Liver (tissue), 9 donors: ENCODE measurements around the gene NECTIN1. TPM values are rescaled to one million over a fixed set of nuclear protein-coding genes. Genes with fewer than 3 reads are reported as not detected.

Experiments used
- DNase-seq: peaks from one replicate; pipeline ENCODE4 v3.0.0-alpha.2; 2017; ENCODE audit warnings: low spot score
- H3K27ac ChIP-seq, 2 donors: one replicate each; pipeline ENCODE4 v1.7.0; 2013; ENCODE audit warnings: inconsistent platforms in 2 of 2, low read length in 2 of 2, control low read depth in 1 of 2, low read depth in 1 of 2, mild to moderate bottlenecking in 1 of 2
- H3K27me3 ChIP-seq, 4 donors: one replicate each; pipeline versions ENCODE4 v1.6.1 to v1.7.0; 2013; ENCODE audit warnings: low read length in 3 of 4, inconsistent platforms in 1 of 4, mild to moderate bottlenecking in 1 of 4, moderate library complexity in 1 of 4; ENCODE audit not compliant: control insufficient read depth in 4 of 4, insufficient read depth in 4 of 4
- H3K36me3 ChIP-seq, 4 donors: one replicate each; pipeline versions ENCODE4 v1.6.1 to v1.7.0; 2013; ENCODE audit warnings: low read length in 3 of 4, mild to moderate bottlenecking in 3 of 4, low read depth in 1 of 4, moderate library complexity in 1 of 4; ENCODE audit not compliant: control insufficient read depth in 4 of 4, insufficient read depth in 3 of 4
- H3K4me1 ChIP-seq, 4 donors: one replicate each; pipeline versions ENCODE4 v1.6.1 to v1.7.0; 2013; ENCODE audit warnings: low read length in 3 of 4, mild to moderate bottlenecking in 3 of 4, moderate library complexity in 1 of 4; ENCODE audit not compliant: control insufficient read depth in 4 of 4, insufficient read depth in 4 of 4
- H3K4me3 ChIP-seq, 3 donors: one replicate each; pipeline versions ENCODE4 v1.6.1 to v1.7.0; 2013; ENCODE audit warnings: low read length in 3 of 3, control low read depth in 1 of 3, low read depth in 1 of 3, mild to moderate bottlenecking in 1 of 3
- H3K9ac ChIP-seq, 2 donors: one replicate each; pipeline ENCODE4 v1.7.0; 2013; ENCODE audit warnings: low read length in 2 of 2, mild to moderate bottlenecking in 2 of 2, moderate library complexity in 2 of 2, control low read depth in 1 of 2, low read depth in 1 of 2
- H3K9me3 ChIP-seq, 4 donors: one replicate each; pipeline versions ENCODE4 v1.6.1 to v1.7.0; 2013; ENCODE audit warnings: low read length in 3 of 4; ENCODE audit not compliant: control insufficient read depth in 4 of 4
- EGR1 ChIP-seq, 2 donors: IDR thresholded peaks; 2 replicates each; pipeline ENCODE4 v1.6.1; 2016 to 2018; ENCODE audit warnings: antibody characterized with exemption in 2 of 2, low read depth in 2 of 2
- FOXA1 ChIP-seq: IDR thresholded peaks from 2 replicates; pipeline ENCODE4 v1.6.1; 2016; ENCODE audit warnings: antibody characterized with exemption
- FOXA2 ChIP-seq: IDR thresholded peaks from 2 replicates; pipeline ENCODE4 v1.6.1; 2016; ENCODE audit warnings: antibody characterized with exemption
- GABPA ChIP-seq, 2 donors: IDR thresholded peaks in 1 of 2; conservative IDR thresholded peaks in 1 of 2; 2 replicates each; pipeline ENCODE4 v1.6.1; 2016; ENCODE audit warnings: antibody characterized with exemption in 2 of 2, mild to moderate bottlenecking in 1 of 2, moderate library complexity in 1 of 2
- HNF4A ChIP-seq, 2 donors: conservative IDR thresholded peaks; 2 replicates each; pipeline ENCODE4 v1.6.1; 2016; ENCODE audit warnings: antibody characterized with exemption in 2 of 2, mild to moderate bottlenecking in 2 of 2
- HNF4G ChIP-seq: IDR thresholded peaks from 2 replicates; pipeline ENCODE4 v1.6.1; 2016; ENCODE audit warnings: antibody characterized with exemption
- JUND ChIP-seq, 2 donors: IDR thresholded peaks; 2 replicates each; pipeline ENCODE4 v1.6.1; 2016; ENCODE audit warnings: antibody characterized with exemption in 2 of 2
- NR2F2 ChIP-seq: IDR thresholded peaks from 2 replicates; pipeline ENCODE4 v1.6.1; 2016; ENCODE audit warnings: antibody characterized with exemption
- RAD21 ChIP-seq, 2 donors: IDR thresholded peaks; 2 replicates each; pipeline ENCODE4 v1.6.1; 2016; ENCODE audit warnings: antibody characterized with exemption in 2 of 2, mild to moderate bottlenecking in 2 of 2
- RXRA ChIP-seq, 2 donors: IDR thresholded peaks; 2 replicates each; pipeline ENCODE4 v1.6.1; 2017 to 2018; ENCODE audit warnings: antibody characterized with exemption in 2 of 2, mild to moderate bottlenecking in 1 of 2
- SP1 ChIP-seq: IDR thresholded peaks from 2 replicates; pipeline ENCODE4 v1.6.1; 2018; ENCODE audit warnings: antibody characterized with exemption, mild to moderate bottlenecking
- TAF1 ChIP-seq: conservative IDR thresholded peaks from 2 replicates; pipeline ENCODE4 v1.6.1; 2016; ENCODE audit warnings: antibody characterized with exemption, mild to moderate bottlenecking
- YY1 ChIP-seq: IDR thresholded peaks from 2 replicates; pipeline ENCODE4 v1.6.1; 2016; ENCODE audit warnings: antibody characterized with exemption, mild to moderate bottlenecking
- WGBS: extraction: QIAGEN DNeasy Blood & Tissue Kit; methylation state at CpG from one replicate; pipeline ENCODE4 v1.1.7; 2013; 5-methylcytosine and 5-hydroxymethylcytosine counted together
- polyA plus RNA-seq, 2 donors: library from polyadenylated mRNA; stranded (reverse) in 1 of 2; unstranded in 1 of 2; fragments of 200-250 nt in 1 of 2; fragments of >200 nt in 1 of 2; fragmentation: Nextera tagmentation in 1 of 2; extraction: Ambion mirVana in 1 of 2; gene quantifications; one replicate each; pipeline versions ENCODE4 v1.2.1 to v1.2.3, GENCODE V29; 2013 to 2015
- total RNA-seq, 2 donors: library from RNA; depleted of rRNA; stranded (reverse); fragments of >200 nt; gene quantifications; one replicate each; pipeline ENCODE4 v1.2.3, GENCODE V29; 2014
- TF ChIP-seq, protein P1 (sequence below): fragments of 150-350 bp; IDR thresholded peaks from 2 replicates; pipeline ENCODE4 v1.5.1; 2017; ENCODE audit warnings: improper control_type of control experiment, low read depth, low read length; ENCODE audit not compliant: missing input control
- TF ChIP-seq, protein P2 (sequence below): IDR thresholded peaks from 2 replicates; pipeline ENCODE4 v1.6.1; 2016; ENCODE audit warnings: antibody characterized with exemption
- TF ChIP-seq, protein P3 (sequence below): IDR thresholded peaks from 2 replicates; pipeline ENCODE4 v1.6.1; 2016; ENCODE audit warnings: antibody characterized with exemption
- TF ChIP-seq, protein P4 (sequence below): IDR thresholded peaks from 2 replicates; pipeline ENCODE4 v1.6.1; 2016; ENCODE audit warnings: antibody characterized with exemption
- TF ChIP-seq, protein P5 (sequence below): IDR thresholded peaks from 2 replicates; pipeline ENCODE4 v1.6.1; 2016; ENCODE audit warnings: antibody characterized with exemption, mild to moderate bottlenecking
- donor health status: healthy.
- donor health status: healthy.
- donor health status: healthy.
- donor health status: healthy.
- donor health status: healthy.

Gene NECTIN1
- total and polyA plus RNA-seq, 4 donors = 0.69 to 7.7 (median 5.0) TPM

DNA sequence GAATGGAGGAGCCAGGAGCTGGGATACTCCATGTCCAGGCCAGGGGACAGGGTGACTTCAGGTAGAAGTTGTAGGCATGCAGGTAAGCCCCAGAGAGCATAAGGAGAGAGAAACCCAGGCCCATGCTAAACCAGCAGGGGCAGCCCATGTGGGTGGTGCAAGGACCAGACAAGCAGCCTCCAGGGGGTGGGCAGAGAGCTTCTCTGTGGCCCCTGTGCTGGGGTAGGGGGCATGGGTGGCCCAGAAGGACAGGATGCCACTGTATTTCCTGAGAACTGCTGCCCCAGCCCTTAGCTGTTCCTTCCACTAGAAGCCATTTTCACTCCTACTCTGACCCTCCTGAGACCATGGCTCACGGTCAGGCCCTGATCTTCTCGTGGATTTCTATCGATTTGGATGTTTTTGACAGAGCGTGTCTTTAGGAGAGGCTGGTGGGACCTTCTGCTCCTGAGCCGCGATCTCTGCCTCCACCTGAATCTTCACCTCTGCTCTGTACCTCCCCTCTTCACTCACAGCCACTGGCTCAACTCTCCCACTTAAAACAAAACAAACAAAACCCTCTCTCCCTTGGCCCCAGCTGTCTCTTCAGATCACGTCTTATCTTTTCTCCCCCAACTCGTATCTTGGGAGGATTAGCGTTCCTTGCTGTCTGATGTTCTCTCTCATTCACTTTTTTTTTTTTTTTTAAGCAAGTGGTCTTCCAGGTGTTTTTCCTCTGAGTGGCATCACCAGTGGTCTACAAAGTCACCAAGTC is 112.2 kb downstream of the NECTIN1 start:
- H3K4me3 ChIP-seq = no peak overlapping the region
- no peak overlapping the region for H3K27ac ChIP-seq
- no peaks in the 10 kb centered on the region for H3K9me3 ChIP-seq
- no peaks in the 10 kb centered on the region for H3K4me1 ChIP-seq
- DNase-seq = no peak
- H3K27me3 ChIP-seq = no peaks in the 10 kb centered on the region
- WGBS = 71% methylated on average over 9 of the region's 9 CpGs
- no peak overlapping the region for H3K9ac ChIP-seq
- TF ChIP-seq HNF4G (no peak), HNF4A (conservative IDR thresholded peaks at IDR 0.05) (no peak), SP1 (no peak), YY1 (no peak), JUND (IDR thresholded peaks at IDR 0.05) (no peak)
- H3K36me3 ChIP-seq = no peaks in the 10 kb centered on the region

DNA sequence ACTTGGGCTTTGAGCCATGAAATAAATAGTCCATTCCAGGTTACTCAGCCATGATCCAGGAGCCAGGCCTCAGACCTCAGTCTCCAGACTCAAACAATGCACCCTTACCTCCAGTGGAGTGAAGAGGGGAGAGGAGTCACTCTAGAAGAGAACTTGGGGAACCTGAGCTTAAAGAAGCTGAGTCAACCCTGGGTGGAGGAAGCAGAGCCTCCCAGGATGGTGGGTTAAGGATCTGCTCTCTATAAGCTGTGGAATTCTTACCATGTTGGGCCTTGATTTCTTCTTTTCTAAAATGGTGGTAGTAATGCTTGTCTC is 113.2 kb downstream of the NECTIN1 start:
- H3K27me3 ChIP-seq = no peaks in the 10 kb centered on the region
- no peak overlapping the region for H3K4me3 ChIP-seq
- H3K36me3 ChIP-seq = no peaks in the 10 kb centered on the region
- TF ChIP-seq, protein P1, sequence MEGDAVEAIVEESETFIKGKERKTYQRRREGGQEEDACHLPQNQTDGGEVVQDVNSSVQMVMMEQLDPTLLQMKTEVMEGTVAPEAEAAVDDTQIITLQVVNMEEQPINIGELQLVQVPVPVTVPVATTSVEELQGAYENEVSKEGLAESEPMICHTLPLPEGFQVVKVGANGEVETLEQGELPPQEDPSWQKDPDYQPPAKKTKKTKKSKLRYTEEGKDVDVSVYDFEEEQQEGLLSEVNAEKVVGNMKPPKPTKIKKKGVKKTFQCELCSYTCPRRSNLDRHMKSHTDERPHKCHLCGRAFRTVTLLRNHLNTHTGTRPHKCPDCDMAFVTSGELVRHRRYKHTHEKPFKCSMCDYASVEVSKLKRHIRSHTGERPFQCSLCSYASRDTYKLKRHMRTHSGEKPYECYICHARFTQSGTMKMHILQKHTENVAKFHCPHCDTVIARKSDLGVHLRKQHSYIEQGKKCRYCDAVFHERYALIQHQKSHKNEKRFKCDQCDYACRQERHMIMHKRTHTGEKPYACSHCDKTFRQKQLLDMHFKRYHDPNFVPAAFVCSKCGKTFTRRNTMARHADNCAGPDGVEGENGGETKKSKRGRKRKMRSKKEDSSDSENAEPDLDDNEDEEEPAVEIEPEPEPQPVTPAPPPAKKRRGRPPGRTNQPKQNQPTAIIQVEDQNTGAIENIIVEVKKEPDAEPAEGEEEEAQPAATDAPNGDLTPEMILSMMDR = no peak
- TF ChIP-seq, protein P2, sequence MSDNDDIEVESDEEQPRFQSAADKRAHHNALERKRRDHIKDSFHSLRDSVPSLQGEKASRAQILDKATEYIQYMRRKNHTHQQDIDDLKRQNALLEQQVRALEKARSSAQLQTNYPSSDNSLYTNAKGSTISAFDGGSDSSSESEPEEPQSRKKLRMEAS = no peak
- TF ChIP-seq, protein P3, sequence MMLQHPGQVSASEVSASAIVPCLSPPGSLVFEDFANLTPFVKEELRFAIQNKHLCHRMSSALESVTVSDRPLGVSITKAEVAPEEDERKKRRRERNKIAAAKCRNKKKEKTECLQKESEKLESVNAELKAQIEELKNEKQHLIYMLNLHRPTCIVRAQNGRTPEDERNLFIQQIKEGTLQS = no peak
- TF ChIP-seq TAF1 = no peak
- no peak for TF ChIP-seq FOXA1
- TF ChIP-seq JUND (IDR thresholded peaks at IDR 0.05) = no peak
- no peak for TF ChIP-seq NR2F2
- no peak for TF ChIP-seq HNF4A (conservative IDR thresholded peaks at IDR 0.05)
- no peak for TF ChIP-seq SP1
- no peak for TF ChIP-seq RAD21 (IDR thresholded peaks at IDR 0.05)
- TF ChIP-seq YY1 = no peak
- TF ChIP-seq, protein P4, sequence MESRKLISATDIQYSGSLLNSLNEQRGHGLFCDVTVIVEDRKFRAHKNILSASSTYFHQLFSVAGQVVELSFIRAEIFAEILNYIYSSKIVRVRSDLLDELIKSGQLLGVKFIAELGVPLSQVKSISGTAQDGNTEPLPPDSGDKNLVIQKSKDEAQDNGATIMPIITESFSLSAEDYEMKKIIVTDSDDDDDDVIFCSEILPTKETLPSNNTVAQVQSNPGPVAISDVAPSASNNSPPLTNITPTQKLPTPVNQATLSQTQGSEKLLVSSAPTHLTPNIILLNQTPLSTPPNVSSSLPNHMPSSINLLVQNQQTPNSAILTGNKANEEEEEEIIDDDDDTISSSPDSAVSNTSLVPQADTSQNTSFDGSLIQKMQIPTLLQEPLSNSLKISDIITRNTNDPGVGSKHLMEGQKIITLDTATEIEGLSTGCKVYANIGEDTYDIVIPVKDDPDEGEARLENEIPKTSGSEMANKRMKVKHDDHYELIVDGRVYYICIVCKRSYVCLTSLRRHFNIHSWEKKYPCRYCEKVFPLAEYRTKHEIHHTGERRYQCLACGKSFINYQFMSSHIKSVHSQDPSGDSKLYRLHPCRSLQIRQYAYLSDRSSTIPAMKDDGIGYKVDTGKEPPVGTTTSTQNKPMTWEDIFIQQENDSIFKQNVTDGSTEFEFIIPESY = no peak
- TF ChIP-seq RXRA (IDR thresholded peaks at IDR 0.05) = no peak
- no peak for TF ChIP-seq GABPA (IDR thresholded peaks at IDR 0.05 in 1 of 2, conservative IDR thresholded peaks at IDR 0.05 in 1 of 2)
- TF ChIP-seq EGR1 (IDR thresholded peaks at IDR 0.05; ENCODE audit: low read depth in 2 of 2) = no peak
- no peak for TF ChIP-seq HNF4G
- TF ChIP-seq FOXA2 = no peak
- TF ChIP-seq, protein P5, sequence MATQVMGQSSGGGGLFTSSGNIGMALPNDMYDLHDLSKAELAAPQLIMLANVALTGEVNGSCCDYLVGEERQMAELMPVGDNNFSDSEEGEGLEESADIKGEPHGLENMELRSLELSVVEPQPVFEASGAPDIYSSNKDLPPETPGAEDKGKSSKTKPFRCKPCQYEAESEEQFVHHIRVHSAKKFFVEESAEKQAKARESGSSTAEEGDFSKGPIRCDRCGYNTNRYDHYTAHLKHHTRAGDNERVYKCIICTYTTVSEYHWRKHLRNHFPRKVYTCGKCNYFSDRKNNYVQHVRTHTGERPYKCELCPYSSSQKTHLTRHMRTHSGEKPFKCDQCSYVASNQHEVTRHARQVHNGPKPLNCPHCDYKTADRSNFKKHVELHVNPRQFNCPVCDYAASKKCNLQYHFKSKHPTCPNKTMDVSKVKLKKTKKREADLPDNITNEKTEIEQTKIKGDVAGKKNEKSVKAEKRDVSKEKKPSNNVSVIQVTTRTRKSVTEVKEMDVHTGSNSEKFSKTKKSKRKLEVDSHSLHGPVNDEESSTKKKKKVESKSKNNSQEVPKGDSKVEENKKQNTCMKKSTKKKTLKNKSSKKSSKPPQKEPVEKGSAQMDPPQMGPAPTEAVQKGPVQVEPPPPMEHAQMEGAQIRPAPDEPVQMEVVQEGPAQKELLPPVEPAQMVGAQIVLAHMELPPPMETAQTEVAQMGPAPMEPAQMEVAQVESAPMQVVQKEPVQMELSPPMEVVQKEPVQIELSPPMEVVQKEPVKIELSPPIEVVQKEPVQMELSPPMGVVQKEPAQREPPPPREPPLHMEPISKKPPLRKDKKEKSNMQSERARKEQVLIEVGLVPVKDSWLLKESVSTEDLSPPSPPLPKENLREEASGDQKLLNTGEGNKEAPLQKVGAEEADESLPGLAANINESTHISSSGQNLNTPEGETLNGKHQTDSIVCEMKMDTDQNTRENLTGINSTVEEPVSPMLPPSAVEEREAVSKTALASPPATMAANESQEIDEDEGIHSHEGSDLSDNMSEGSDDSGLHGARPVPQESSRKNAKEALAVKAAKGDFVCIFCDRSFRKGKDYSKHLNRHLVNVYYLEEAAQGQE = no peak
- DNase-seq = no peak
- H3K27ac ChIP-seq = no peak overlapping the region
- H3K9me3 ChIP-seq = peaks cover 0 to 2% (median 0%) of the 10 kb centered on the region in 4 donors
- H3K9ac ChIP-seq = no peak overlapping the region
- no peaks in the 10 kb centered on the region for H3K4me1 ChIP-seq
